Transverse colon (tissue), 4 donors: ENCODE measurements around the gene ADK.

Source experiments
- EP300 ChIP-seq: sonication (generic); formaldehyde crosslinking; IDR thresholded peaks from one replicate; pipeline ENCODE4 v1.6.1; 2017; ENCODE audit warnings: antibody characterized with exemption, low read depth
- POLR2A ChIP-seq: fragments of 450-650 bp; IDR thresholded peaks from one replicate; pipeline ENCODE4 v1.6.1; 2016; ENCODE audit warnings: antibody characterized with exemption, mild to moderate bottlenecking, moderate library complexity
- POLR2AphosphoS5 ChIP-seq, 3 donors: sonication (generic); formaldehyde crosslinking; IDR thresholded peaks; one replicate each; pipeline ENCODE4 v1.6.1; 2016; ENCODE audit warnings: antibody characterized with exemption in 3 of 3
- TF ChIP-seq, protein P1 (sequence below), 5 experiments: fragments of 200-600 bp in 3 of 5; fragments of 450-650 bp in 2 of 5; sonication (generic) in 3 of 5; IDR thresholded peaks; 1 replicate in 2 of 5; 2 replicates in 3 of 5; pipeline ENCODE4 v1.5.1; 2016 to 2017; ENCODE audit warnings: antibody characterized with exemption in 5 of 5, inconsistent platforms in 3 of 5, mild to moderate bottlenecking in 2 of 5, moderate library complexity in 1 of 5

DNA sequence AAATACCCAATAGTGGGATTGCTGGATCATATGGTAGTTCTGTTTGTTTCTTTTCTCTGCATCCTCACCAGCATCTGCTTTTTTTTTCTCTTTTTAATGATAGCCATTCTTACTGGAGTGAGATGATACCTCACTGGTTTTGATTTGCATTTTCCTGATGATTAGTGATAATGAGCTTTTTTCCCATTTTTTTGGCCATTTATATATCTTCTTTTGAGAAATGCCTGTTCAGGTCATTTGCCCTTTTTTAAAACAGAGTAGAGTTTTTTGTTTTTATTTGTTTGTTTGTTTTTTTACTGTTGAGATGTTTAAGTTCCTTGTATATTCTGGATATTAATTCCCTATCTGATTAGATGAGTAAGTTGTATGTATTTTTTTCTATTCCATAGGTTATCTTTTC, 469.6 kb downstream of the ADK start:
- TF ChIP-seq, protein P1, sequence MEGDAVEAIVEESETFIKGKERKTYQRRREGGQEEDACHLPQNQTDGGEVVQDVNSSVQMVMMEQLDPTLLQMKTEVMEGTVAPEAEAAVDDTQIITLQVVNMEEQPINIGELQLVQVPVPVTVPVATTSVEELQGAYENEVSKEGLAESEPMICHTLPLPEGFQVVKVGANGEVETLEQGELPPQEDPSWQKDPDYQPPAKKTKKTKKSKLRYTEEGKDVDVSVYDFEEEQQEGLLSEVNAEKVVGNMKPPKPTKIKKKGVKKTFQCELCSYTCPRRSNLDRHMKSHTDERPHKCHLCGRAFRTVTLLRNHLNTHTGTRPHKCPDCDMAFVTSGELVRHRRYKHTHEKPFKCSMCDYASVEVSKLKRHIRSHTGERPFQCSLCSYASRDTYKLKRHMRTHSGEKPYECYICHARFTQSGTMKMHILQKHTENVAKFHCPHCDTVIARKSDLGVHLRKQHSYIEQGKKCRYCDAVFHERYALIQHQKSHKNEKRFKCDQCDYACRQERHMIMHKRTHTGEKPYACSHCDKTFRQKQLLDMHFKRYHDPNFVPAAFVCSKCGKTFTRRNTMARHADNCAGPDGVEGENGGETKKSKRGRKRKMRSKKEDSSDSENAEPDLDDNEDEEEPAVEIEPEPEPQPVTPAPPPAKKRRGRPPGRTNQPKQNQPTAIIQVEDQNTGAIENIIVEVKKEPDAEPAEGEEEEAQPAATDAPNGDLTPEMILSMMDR (IDR thresholded peaks at IDR 0.05) = no peak
- TF ChIP-seq POLR2AphosphoS5 (IDR thresholded peaks at IDR 0.05) = no peak
- no peak for TF ChIP-seq POLR2A
- TF ChIP-seq EP300 = no peak
